Measurements from ENCODE around the gene MAP7.
"Not testable (repeated sequence)": the region's sequence is repeated elsewhere in the genome, so short reads cannot be mapped to it uniquely, and the experiment has no call there.

MAP7 gene

GRCh38 chr6:136550330-136551071, at the start of gene MAP7:
MAP7 (minus strand) TSS chr6:136550422; CDS start chr6:136550408, 14 bp downstream.
- peak; percentile 64 for DNase-seq (ENCODE audit: low spot score)

GRCh38 chr6:136599329-136600011, 49.2 kb upstream of the MAP7 start:
- no peak for DNase-seq (ENCODE audit: low spot score)

GRCh38 chr6:136598048-136598447, 47.8 kb upstream of the MAP7 start:
- DNase-seq (ENCODE audit: low spot score), result no peak

DNA sequence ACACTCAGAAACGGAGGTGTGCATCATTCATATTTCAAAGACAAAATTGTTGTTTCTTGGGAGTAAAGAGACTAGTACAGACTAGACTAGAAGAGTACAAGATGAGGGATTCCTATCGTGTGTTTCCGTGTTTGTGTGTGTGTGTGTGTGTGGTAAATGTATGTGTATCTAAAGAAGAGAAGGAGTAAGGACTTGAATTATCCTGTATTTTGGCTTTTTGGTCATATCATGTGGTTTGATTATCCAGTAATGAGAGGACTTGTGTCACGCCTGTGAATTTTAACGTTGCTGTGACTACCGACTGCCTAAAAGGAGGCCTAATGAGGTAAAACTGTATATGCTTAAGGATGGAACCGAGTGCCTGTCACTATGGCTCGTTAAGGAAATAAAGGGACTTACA, 44.4 kb upstream of the MAP7 start:
- no peak for DNase-seq (ENCODE audit: low spot score)

DNA sequence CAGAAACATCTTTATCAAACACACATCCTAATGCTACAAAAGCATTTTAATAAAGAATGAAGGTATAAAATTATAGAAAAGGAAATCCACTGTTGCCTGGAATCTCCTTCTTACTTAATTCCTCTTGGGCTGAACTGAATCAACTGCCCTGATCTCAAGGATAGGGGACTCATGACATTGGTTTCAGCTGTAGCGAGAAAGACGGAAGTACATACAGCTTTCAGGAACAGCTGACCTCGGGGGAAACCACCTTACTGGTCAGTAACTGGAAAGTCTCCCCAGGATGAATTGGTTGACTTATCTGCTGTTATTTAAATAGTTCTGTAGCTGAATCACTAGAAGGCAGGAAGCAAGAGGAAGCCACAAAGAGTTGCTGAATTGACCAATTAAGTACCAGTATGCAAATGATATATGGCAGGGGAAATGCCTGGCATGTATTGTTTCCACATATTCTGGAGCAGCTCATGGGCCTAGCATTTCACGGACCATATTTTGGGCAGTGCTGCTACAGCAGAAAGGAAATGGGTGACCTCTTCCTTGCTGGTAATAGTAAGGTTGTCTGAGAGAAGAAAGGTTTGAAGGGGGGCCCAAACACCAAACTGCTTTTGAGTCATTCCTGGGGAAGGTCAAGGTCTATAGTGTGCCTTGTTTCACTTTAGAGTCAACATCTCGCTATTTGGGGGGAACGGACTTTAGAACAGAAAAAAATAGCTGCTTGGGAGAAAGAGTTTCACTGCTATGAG, 43.7 kb upstream of the MAP7 start:
- DNase-seq (ENCODE audit: low spot score), result peak; percentile 37

DNA sequence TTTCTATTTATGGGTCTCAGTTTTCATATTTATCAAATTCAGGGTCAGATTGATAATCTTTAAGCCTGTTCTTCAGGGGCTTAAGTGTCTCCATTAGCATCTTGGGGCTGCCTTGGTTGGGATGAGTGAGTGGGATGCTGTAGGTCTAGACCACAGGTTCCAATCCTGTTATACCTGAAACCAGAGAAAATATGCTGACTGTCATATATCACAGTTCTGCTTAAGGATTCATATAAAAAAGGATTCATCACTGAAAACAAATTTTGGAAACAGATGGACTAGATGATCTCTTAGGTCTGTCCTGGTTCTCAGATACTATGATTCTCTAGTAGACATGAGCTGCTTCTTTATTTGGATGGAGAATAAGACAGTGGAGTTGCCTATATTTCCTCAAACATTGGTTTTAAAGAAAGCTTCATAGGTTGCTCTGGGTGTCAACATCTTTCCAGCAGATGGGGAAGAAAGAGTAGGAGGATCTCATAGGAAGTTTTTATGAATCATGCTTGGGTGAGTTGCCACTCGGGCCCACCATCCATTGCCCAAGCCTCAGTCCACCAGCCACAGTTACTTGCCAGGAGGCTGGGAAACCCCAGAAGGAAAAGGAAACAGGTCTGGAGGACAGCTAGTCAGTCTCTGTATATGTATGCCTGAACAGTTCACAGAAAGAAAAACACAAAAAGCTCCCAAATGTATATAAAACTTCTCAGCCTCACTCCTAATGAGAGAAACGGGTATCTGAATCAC, 42.9 kb upstream of the MAP7 start:
- no peak for DNase-seq (ENCODE audit: low spot score)

GRCh38 chr6:136591617-136592016, 41.4 kb upstream of the MAP7 start:
- DNase-seq (ENCODE audit: low spot score), result no peak

DNA sequence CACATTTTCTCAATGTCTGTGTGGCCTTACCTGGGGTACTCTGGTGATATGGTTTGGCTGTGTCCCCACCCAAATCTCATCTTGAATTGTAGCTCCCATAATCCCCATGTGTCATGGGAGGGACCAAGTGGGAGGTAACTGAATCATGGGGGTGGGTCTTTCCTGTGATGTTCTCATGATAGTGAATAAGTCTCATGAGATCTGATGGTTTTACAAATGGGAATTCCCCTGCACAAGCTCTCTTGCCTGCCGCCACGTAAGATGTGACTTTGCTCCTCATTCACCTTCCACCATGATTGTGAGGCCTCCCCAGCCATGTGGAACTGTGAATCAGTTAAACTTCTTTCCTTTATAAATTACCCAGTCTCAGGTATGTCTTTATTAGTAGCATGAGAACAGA, 40.6 kb upstream of the MAP7 start:
- not testable (repeated sequence) for DNase-seq (ENCODE audit: low spot score)

DNA sequence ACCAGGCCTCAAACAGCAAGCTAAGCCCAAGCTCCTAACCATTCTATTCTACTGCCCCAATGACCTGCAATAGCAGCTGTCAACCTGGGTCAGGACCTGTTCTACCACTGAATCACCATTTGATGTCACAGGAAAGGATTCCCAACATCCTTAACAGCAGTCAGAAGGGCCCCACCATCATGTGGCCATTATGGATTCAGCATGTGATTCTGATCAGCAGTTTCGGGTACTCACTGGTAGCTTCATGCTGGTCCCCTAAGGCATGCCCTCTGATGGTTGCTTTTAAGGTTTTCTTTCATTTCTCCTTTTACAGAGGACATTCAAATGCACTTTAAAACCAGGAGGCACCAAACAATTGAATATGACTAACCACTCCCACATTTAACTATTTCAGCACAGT, 37.3 kb upstream of the MAP7 start:
- no peak for DNase-seq (ENCODE audit: low spot score)

GRCh38 chr6:136586295-136586694, 36.1 kb upstream of the MAP7 start:
- no peak for DNase-seq (ENCODE audit: low spot score)

DNA sequence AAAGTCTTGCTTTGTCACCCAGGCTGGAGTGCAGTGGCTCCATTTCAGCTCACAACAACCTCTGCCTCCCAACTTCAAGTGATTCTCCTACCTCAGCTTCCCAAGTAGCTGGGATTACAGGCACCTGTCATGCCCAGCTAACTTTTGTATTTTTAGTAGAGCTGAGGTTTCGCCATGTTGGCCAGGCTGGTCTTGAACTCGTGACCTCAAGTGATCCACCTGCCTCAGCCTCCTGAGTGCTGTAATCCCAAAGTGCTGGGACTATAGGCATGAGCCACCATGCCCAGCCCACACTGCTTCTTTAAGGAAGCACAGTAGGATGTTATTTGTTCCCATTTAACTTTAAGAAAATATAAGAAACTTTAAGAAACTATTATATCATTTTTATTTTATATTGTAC, 35.3 kb upstream of the MAP7 start:
- not testable (repeated sequence) for DNase-seq (ENCODE audit: low spot score)

DNA sequence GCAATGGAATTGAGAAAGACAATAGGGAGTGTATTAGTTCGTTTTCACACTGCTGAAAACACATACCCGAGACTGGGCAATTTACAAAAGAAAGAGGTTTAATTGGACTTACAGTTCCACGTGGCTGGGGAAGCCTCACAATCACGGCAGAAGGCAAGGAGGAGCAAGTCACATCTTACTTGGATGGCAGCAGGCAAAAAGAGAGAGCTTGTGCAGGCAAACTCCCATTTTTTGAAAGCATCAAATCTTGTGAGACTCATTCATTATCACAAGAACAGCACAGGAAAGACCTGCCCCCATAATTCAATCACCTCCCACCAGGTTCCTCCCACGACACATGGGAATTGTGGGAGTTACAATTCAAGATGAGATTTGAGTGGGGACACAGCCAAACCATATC, 34.1 kb upstream of the MAP7 start:
- not testable (repeated sequence) for DNase-seq (ENCODE audit: low spot score)

GRCh38 chr6:136582711-136583471, 32.7 kb upstream of the MAP7 start:
- DNase-seq (ENCODE audit: low spot score), result no peak

DNA sequence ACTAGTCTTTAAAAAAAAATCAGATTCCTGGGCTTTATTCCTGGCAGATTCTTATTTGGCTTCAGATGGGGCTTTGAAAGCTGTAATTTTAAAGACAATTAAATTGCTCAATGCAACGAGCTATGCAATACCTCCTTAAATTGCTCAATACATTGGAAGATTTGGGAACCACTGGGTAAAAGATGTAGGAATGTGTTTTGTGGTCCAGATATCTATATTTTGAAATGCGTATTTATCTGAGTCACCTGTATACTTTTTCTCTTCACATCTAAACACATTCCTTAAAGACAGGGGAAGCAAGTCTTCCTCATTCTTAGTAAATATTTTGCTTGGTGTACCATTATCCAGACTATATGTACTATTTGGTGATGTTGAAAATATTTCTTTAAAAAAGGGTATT, 29.6 kb upstream of the MAP7 start:
- DNase-seq (ENCODE audit: low spot score), result no peak

GRCh38 chr6:136576821-136577220, 26.6 kb upstream of the MAP7 start:
- DNase-seq (ENCODE audit: low spot score), result no peak

- no peak for DNase-seq (ENCODE audit: low spot score)
These were observed 21.3 kb upstream of the MAP7 start for GRCh38 chr6:136571496-136571895.

GRCh38 chr6:136571065-136571464, 20.8 kb upstream of the MAP7 start:
- no peak for DNase-seq (ENCODE audit: low spot score)

DNA sequence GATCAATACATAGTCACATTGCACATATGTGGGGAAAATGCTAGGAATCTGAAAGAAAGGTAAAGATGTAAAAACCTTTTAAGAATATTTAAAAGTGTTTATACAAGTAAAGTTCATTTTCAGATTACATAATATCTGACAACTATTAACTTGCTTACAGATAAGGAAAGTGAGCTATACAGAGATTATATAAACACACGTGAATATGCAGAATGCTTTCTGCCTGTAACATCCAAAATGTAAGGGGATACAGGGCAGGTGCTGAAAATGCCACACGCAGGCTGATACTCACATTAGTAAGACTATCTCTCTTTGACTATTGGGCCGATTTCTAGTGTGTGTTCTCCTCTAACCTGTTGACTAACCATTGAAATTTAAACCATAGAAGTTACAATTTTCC, 17.9 kb upstream of the MAP7 start:
- no peak for DNase-seq (ENCODE audit: low spot score)

DNA sequence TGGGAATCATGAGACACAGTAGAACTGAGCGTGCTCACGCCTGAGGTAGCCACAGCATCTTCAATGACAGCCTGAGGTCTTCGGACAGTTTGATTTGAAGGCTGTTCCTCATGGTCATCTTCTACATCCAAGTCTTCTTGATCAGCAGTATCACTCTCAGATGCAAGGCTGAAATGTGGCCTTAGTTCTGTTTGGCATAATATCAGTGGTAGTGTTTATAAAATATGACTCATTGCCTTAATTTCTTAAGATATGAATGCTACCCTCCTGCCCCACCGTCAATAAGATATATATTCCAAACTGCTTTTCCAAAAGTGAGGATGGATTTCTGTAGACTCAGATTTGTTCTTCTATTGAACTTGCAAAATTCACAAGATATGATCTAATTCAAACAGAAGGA, 17.5 kb upstream of the MAP7 start:
- no peak for DNase-seq (ENCODE audit: low spot score)

DNA sequence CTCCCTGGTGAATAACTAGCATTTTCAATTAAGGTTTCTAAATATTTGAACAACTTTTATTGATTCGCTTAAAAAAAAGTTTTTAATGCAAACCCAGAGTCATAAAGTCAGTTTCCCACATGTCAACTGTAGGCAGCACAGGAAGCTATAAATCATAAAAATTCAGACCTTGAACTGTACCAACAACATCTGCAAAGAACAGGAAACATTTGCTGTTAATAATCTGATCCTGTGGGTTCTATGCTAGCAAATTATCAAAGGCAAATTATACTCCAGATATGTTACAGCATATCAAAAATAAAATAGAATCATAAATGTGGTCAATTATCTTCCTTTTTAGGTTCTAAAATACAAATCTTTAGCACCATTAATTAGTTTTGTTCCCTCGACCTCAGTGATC, 16.6 kb upstream of the MAP7 start:
- no peak for DNase-seq (ENCODE audit: low spot score)

GRCh38 chr6:136566007-136566487, 15.8 kb upstream of the MAP7 start:
- no peak for DNase-seq (ENCODE audit: low spot score)

All from Ammon's horn (tissue), 1 donor.